ENCODE measurements around the gene DEFB131A.
"Not testable (repeated sequence)": the region's sequence is repeated elsewhere in the genome, so short reads cannot be mapped to it uniquely, and the experiment has no call there.

DNA sequence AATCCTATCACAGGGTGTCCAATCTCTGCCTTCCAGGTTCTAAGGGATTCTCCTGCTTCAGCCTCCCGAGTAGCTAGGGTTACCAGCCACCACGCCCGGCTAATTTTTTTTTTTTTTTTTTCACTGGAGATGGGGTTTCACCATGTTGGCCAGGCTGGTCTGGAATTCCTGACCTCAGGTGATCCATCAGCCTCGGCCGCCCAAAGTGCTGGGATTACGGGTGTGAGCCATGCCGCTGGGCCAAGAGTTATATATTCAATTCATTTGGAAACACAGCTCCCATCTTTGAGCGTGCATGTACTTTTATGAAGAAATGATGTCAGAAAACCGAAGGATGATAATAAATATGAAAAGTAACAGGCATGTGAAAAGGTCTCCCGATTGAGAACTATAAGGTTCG is 38.7 kb downstream of the DEFB131A start:
- TF ChIP-seq, protein P1, sequence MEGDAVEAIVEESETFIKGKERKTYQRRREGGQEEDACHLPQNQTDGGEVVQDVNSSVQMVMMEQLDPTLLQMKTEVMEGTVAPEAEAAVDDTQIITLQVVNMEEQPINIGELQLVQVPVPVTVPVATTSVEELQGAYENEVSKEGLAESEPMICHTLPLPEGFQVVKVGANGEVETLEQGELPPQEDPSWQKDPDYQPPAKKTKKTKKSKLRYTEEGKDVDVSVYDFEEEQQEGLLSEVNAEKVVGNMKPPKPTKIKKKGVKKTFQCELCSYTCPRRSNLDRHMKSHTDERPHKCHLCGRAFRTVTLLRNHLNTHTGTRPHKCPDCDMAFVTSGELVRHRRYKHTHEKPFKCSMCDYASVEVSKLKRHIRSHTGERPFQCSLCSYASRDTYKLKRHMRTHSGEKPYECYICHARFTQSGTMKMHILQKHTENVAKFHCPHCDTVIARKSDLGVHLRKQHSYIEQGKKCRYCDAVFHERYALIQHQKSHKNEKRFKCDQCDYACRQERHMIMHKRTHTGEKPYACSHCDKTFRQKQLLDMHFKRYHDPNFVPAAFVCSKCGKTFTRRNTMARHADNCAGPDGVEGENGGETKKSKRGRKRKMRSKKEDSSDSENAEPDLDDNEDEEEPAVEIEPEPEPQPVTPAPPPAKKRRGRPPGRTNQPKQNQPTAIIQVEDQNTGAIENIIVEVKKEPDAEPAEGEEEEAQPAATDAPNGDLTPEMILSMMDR (IDR thresholded peaks at IDR 0.05 in 4 of 5, conservative IDR thresholded peaks at IDR 0.05 in 1 of 5): not testable (repeated sequence)
- not testable (repeated sequence) for TF ChIP-seq POLR2A (IDR thresholded peaks at IDR 0.05)
